CD4-positive, alpha-beta T cell treated with Interleukin-4 for 4 hours (primary cell): Measurements from ENCODE around the gene RGS18.
"Not testable (repeated sequence)": the region's sequence is repeated elsewhere in the genome, so short reads cannot be mapped to it uniquely, and the experiment has no call there.

Experiments
- DNase-seq: peaks from one replicate; pipeline ENCODE4 v3.0.0-alpha.2; 2020

Gene RGS18

DNA sequence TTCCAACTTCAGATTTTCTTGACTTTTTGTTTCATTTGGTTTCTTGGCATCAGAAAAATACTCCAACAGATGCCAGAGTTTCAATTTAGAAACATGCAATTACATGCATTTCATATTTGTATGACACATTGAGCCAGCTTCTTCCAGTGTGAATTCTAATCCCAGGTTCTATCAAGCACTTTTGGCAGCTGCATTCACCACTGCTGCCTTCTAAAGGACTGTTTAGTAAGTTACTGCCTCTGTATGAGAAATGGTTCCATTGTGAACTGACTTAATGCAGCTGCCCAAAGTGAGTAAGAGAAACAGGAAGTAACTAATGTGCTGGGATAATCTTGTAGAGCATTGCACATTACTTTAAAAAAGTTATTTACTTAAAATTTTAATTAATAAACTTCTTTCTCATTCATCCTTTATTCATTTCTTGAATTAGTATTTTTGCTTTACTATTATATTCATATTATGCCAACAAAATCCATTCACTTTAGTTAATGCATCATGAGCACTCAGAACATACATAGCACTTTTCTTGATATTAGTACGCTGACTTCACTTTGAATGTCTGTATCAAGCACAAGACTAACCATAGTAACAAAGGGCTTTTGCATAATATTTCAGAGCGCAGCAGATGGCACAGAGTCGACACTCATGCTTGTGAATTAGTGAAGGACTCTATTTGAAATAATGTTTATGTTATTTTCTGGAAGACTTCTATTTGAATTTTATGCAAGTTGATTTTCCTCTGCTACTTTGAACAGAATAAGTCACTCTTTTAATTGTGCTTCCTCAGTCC, 9.8 kb downstream of the RGS18 start:
- no peak for DNase-seq

DNA sequence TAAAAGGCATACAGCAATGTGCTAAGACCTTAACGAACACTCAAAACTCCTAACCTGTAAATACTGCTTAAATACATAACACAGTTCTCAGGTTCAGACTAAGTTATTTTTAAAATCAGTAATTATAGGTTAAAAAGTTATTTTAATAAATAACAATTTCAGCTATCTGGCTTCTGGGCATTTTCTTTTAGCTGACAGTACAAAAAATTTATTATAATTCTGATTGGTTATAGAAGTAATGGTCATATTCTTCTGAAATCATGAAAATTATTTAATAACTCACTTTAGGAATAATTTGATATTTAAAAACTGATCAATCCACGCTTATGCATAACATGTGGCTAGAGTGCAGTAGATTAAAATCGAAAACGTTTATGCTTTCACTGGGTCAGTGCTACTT, 10.7 kb downstream of the RGS18 start:
- no peak for DNase-seq

DNA sequence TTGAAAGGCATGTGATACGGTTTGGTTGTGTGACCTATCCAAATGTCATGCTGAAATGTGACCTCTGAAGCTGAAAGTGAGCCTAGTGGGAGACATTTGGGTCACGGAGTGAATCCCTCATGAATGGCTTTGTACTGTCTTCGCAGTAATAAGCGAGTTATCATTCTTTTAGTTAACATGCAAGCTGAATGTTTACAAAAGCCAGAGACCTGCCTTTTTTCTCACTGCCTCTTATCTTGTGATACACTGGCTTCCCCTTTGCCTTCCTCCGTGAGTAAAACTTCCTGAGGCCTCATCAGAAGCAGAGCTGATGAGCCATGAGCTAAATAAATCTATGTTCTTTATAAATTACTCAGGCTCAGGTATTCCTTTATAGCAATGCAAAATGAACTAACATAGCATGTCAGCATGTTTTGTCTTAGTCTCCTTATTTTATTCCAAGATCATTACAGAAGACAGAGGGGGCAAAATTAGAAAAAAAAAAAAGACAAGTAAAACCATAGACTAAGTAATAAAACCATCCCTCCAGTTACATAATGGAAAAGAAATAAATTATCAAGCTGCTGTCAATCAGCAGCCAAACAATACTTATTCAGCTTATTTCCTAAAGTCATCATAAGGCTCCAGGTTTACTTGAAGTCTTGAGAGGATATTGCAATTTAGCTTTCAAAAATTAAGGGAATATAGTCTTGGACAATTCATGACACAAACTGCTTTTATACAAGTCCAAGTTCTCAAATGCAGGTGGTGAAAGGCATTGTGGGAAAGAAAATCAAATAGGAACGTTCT, 12.1 kb downstream of the RGS18 start:
- DNase-seq, result no peak

DNA sequence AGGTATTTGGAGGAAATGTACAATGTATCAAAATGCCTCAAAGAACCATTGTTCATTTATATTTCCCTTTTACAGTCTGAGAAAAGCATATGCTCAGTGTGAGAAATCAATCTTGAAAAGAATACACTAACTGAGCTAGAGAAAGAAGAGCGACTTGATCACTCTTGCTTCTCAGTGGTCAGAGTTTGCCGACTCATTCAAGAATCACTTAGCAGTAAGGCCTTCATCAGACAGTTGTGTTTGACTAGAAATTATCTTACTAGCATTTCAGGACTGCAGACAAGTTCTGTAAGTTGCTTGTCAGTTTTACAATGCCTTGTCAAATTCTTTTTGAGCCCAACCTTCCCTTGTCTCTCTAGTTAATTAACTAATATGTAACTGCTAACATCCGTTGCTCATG, 12.9 kb downstream of the RGS18 start:
- DNase-seq, result no peak

DNA sequence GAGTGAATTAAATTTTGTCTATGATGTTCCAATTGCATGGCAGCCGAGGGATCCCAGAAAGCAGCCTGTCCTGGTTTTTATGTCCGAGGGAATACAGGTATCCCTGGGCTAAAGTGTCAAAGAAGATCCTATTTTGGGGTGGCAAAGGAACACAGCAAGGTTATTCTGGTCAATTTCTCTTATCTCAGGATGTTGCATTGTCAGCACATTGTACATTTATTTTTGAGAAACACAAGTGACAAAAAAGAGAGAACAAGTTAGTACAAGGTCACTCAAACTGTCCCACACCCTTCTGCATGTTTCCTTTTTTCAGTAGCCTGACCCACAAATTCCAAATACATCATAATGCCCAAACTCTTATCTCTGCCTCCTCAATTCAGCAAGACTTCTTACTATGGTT, 17.7 kb downstream of the RGS18 start:
- DNase-seq, result no peak

DNA sequence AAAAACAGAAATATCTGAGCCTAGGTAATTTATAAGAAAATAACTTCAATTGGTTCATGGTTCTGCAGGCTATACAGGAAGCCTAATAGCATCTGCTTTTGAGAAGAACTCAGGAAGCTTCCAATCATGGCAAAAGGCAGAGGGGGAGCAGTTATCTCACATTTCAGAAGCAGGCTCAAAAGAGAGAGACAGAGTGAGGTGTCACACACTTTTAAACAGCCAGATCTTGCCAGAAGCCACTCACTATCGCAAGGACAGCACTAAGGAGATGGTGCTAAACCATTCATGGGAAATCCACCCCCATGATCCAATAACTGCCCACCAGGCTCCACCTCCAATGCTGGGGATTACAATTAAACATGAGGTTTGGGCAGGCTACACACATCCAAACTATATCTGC, 25.5 kb downstream of the RGS18 start:
- no peak for DNase-seq

DNA sequence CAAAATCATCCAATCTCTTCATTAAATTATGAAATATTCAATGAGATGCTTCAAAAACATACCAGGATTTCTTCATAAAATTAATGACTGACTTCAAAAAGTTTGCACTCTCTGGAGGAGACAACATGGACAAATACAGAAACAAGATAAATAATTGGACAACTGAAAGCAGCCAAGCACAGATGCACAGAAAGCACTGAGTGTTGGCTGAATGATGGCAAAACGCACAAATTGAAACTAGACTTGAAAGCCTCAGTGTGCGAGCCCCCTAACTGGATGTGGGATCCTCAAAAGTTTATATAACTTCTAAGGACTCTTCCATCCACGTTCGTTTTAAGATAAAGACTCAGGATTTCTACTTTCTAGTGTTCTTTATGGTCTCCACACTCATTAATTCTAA, 27.9 kb downstream of the RGS18 start:
- no peak for DNase-seq

DNA sequence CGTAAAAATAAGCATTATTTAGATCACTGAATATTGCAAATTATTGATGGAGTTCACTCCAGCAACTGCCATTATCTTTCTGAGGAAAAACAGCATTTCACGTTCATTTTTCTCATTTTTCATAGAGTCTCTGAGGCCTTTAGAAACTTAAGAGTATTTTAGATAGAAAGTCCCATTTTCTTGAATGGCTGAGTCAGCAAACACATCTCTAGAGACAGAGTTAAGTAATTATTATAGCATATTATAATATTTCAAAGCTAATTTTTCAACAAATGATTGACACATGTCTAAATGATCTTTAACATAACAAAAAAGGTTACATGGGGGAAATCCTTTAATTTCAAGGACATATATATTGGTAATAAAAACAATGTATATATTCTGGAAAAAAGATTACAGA, 31.8 kb downstream of the RGS18 start:
- DNase-seq, result no peak

DNA sequence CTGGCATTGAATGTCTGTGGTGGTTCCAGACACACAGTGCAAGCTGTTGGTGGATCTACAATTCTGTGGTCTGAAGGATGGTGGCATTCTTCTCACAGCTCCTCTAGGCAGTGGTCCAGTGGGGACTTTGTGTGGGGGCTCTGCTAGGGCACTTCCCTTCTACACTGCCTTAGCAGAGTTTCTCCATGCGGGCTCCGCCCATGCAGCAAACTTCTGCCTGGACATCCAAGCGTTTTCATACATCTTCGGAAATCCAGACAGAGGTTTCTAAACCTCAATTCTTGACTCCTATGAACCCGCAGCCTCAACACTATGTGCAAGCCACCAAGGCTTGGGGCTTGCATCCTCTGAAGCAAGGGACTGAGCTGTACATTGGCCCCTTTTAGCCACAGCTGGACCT, 43.0 kb downstream of the RGS18 start:
- no peak for DNase-seq

DNA sequence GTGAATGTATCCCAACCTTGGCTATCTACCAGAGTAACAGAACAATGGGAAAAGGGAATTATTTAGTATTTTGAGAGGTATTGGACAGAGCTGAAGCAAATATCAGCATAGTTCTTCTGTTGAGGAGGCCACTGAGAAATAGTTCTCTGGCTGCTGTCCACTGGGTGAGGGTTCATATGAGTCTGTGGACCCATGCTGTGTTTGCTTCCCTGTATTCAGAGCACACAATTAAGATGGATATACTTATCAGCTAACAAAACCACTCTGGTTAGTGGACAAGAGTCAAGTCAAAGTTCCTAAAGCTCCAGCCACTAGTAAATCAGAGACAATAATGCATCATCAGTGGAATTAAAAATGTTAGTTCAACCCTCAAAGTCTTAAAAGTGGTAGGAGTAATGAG, 66.1 kb downstream of the RGS18 start:
- DNase-seq, result no peak

DNA sequence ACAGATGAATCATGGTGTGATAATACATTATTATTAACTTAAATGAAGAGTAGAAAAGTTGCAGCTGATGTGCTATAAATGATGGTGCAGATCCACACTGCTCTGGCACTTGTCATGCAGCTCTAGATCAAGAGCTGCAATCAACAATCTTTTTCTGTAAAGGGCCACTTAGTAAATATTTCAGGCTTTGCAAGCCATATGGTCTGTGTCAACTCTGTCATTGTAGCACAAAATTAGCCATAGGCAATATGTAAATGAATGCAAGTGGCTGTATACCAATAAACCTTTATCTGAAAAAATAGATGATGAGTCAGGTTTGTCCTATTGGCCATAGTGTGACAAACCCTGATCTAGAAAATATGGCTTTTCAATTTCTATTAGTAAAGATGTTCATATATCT, 66.6 kb downstream of the RGS18 start:
- DNase-seq, result no peak

DNA sequence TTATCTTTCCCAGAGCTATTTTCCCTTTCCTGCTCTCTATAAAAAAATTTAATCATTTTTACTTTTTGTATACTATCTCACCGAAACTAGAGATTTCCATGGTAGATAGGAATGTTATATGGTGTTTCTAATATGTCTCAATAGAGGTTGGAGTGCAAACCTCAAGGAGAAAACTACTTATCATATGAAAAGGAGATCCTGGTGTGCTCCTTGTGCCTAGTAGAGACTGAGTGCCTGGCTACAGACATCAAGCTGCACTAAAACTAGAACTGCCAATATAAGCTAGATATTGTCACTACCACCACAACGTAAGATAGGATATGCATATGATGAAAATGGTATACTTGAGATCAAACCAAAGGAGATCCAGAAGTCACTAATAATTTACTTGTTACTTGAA, 67.0 kb downstream of the RGS18 start:
- DNase-seq, result no peak

DNA sequence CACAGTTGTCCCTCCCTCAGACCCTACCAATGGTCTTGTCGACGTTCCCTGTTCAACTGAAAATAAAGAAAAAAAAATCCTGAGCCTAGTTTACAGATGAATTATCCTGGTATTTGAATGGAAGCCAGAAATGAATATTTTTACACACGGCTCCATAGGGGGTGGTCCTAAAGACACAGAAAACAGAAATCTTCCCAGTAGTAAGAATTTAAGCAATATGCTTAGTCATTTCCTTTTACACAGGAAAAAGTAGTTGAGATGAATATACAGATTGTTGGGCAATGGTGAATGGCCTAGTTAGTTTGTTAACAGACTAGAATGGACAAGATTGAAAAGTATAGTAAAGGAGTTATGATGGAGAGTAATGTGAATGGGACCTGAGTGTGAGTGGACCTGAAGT, 67.4 kb downstream of the RGS18 start:
- DNase-seq, result no peak

DNA sequence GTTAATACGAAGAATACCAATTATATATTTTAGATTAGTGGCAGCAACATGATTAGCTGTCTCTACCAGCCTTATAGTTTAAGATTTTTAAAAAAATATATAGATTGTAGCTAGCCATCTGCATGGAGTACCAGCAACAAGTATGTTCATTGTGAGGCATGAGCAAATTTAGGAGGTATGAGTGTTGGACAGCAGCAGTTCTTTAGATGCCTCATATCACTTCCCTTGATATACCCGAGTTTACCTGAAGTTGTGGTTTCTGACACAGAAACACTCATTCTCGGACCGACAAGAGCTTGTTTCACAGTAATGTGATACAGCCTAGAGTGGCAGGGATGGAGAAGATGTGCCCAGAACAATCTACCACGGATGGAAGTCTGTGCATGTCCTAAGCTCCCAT, 69.1 kb downstream of the RGS18 start:
- DNase-seq, result no peak

DNA sequence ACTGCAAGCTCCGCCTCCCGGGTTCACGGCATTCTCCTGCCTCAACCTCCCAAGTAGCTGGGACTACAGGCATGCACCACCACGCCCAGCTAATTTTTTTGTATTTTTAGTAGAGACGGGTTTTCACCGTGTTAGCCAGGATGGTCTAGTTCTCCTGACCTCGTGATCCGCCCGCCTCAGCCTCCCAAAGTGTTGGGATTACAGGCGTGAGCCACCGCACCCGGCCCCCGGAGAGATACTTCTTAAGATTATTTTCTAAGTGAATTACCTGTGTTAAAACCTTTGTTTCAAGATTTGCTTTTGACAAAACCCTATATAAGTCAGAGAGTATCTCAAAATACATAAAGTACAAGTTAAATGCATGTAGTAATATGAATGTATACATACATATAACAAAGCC, 69.7 kb downstream of the RGS18 start:
- not testable (repeated sequence) for DNase-seq

DNA sequence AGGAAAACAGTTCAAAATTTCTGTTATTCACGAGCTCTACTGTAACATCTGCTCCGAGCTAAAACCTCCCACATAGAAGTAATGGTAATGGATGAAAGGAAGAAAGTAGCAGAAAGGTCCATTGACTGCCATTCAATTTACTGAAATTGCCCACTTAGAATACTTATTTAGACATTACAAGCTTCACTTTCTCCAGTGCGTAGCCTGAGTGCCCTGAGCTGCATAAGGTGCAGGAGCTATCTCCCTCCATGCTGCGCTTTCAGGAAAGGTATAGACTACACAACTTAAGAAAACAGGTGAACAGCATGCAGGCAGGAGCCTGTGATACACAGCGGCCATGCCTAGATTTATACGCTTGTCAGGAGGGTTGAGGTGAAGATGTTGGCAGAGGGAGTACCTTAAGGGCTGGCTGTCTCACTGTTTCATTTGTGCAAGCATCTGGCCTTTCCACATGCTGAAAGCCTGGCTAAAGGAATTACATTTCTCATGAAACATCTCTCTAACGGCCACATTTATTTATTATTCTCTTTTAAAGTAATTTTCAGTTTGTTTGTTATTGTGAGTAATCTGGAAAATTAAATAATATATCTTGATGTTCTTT, 74.7 kb downstream of the RGS18 start:
- no peak for DNase-seq

DNA sequence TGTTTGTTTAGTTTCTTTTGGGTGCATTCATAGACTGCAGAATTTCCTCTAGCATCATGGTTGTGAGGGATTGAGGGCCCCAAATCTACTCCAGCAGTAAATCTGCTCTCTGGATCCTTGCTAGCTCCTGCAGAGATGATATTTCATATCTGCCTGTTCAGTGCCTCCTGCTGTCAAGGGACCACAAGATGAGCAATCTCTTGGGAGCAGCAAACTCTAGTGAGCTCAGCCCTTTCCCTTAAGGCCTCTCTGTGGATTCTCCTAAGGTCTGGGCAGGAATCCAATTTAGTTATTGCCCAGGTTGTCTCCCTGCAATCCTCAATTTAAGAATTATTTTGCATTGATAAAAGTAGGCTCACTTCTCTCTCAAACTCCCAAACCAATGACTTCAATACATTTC, 76.9 kb downstream of the RGS18 start:
- DNase-seq, result no peak
